HepG2 (cell line): Measurements from ENCODE around the gene FXN.

Experiments
- JDP2 ChIP-seq: sonication (generic); formaldehyde crosslinking; IDR thresholded peaks from 2 replicates; pipeline ENCODE4 v1.8.1; 2022; ENCODE audit warnings: missing genetic modification reagents, borderline replicate concordance
- SRSF4 ChIP-seq: fragments of 200-400 bp; formaldehyde crosslinking; IDR thresholded peaks from one replicate; pipeline ENCODE4 v1.6.1; 2018; ENCODE audit warnings: mild to moderate bottlenecking, low read depth, low read length, moderate library complexity; ENCODE audit not compliant: poor library complexity, severe bottlenecking
- TF ChIP-seq, protein P1 (sequence below): sonication (generic); formaldehyde crosslinking; IDR thresholded peaks from 2 replicates; pipeline ENCODE4 v1.4.0; 2020; ENCODE audit warnings: missing genetic modification reagents, borderline replicate concordance

DNA sequence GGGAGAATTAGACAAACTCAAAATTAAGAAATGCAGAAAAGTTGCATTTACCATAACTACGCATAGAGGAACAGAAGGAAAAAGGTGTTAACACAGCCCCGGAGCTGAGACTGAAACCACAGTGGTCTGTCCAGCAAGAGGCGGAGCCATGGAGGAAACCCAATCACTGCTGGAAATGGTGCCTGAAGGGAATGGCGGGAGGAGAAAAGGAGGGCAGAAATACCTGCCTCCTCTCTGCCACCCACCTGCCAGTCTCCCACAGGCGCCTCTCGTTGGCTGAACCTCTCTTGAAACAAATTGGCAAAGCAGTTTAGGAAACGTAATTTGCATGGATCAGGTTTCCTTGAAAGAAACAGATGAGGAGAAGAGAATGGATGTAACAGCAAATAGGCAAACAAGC is 11.9 kb upstream of the FXN start:
- TF ChIP-seq SRSF4 (no peak), JDP2 (CRISPR knock-in tag) (no peak)
- TF ChIP-seq, protein P1, sequence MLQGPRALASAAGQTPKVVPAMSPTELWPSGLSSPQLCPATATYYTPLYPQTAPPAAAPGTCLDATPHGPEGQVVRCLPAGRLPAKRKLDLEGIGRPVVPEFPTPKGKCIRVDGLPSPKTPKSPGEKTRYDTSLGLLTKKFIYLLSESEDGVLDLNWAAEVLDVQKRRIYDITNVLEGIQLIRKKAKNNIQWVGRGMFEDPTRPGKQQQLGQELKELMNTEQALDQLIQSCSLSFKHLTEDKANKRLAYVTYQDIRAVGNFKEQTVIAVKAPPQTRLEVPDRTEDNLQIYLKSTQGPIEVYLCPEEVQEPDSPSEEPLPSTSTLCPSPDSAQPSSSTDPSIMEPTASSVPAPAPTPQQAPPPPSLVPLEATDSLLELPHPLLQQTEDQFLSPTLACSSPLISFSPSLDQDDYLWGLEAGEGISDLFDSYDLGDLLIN (CRISPR knock-in tag) = no peak
